NCI-H2081 (cell line): ENCODE results near the gene PCDHB8.
"Not testable (repeated sequence)": the region's sequence is repeated elsewhere in the genome, so short reads cannot be mapped to it uniquely, and the experiment has no call there.

Experiments
- DNase-seq, 2 experiments: peaks; one replicate each; lab custom pipeline; 2025; lab: John Stamatoyannopoulos, UW

Gene PCDHB8

DNA sequence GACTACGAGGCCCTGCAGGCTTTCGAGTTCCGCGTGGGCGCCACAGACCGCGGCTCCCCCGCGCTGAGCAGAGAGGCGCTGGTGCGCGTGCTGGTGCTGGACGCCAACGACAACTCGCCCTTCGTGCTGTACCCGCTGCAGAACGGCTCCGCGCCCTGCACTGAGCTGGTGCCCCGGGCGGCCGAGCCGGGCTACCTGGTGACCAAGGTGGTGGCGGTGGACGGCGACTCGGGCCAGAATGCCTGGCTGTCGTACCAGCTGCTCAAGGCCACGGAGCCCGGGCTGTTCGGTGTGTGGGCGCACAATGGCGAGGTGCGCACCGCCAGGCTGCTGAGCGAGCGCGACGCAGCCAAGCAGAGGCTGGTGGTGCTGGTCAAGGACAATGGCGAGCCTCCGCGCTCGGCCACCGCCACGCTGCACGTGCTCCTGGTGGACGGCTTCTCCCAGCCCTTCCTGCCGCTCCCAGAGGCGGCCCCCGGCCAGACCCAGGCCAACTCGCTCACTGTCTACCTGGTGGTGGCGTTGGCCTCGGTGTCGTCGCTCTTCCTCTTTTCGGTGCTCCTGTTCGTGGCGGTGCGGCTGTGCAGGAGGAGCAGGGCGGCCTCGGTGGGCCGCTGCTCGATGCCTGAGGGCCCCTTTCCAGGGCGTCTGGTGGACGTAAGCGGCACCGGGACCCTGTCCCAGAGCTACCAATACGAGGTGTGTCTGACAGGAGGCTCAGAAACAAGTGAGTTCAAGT is 6.7 kb downstream of the PCDHB8 start:
- not testable (repeated sequence) for DNase-seq

DNA sequence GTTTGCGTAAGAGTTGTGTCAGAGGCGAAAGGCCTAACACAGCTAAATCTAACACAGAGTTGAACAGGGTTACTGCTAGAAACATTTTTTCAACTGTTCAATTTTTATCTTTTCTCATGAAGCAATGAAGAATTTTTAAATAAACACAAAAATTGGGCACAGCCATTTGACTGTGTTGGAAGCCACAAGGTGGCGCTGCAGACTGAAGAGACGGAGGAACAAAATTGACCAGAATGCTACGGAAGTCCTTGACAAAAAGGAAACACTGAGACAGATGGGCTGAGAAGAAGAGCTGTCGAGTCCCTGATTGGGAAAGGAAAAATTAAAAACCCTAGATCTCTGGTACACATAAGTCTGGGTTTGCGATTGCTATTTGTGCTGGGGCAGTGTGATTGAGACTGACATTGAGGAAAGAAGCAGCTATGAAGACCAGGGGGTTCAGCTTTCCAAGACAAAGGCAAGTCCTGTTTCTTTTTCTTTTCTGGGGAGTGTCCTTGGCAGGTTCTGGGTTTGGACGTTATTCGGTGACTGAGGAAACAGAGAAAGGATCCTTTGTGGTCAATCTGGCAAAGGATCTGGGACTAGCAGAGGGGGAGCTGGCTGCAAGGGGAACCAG is 9.4 kb downstream of the PCDHB8 start, which contains the start of gene PCDHB9:
TSS of gene PCDHB9 (plus strand) at position 265 of the 616 bp plus-strand sequence. CDS start at position 423, 158 bp downstream.
- DNase-seq: peak; percentile 10 to 44

DNA sequence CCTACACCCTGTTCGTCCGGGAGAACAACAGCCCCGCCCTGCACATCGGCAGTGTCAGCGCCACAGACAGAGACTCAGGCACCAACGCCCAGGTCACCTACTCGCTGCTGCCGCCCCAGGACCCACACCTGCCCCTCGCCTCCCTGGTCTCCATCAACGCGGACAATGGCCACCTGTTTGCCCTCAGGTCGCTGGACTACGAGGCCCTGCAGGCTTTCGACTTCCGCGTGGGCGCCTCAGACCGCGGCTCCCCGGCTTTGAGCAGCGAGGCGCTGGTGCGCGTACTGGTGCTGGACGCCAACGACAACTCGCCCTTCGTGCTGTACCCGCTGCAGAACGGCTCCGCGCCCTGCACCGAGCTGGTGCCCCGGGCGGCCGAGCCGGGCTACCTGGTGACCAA is 11.1 kb downstream of the PCDHB8 start:
- DNase-seq: not testable (repeated sequence)

DNA sequence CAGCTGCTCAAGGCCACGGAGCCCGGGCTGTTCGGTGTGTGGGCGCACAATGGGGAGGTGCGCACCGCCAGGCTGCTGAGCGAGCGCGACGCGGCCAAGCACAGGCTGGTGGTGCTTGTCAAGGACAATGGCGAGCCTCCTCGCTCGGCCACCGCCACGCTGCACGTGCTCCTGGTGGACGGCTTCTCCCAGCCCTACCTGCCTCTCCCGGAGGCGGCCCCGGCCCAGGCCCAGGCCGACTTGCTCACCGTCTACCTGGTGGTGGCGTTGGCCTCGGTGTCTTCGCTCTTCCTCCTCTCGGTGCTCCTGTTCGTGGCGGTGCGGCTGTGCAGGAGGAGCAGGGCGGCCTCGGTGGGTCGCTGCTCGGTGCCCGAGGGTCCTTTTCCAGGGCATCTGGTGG is 11.5 kb downstream of the PCDHB8 start:
- DNase-seq: not testable (repeated sequence)

DNA sequence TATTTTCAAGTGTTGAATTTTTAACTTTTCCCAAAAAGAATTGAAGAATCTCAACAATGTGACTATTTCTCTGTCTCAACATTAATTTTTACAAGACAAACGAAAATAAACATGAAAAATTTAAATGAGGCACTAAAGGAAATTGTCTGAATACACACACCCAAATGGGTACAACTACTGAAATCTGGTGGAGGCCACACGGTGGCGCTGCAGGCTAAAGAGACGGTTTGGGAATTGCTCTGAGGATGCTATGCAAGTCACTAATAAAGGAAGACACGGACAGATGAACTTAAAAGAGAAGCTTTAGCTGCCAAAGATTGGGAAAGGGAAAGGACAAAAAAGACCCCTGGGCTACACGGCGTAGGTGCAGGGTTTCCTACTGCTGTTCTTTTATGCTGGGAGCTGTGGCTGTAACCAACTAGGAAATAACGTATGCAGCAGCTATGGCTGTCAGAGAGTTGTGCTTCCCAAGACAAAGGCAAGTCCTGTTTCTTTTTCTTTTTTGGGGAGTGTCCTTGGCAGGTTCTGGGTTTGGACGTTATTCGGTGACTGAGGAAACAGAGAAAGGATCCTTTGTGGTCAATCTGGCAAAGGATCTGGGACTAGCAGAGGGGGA is 14.6 kb downstream of the PCDHB8 start, which contains the start of gene PCDHB10:
TSS of gene PCDHB10 (plus strand) at position 244 of the 616 bp plus-strand sequence. CDS start at position 444, 200 bp downstream.
- DNase-seq: peak in 1 of 2 experiments; percentile 11

DNA sequence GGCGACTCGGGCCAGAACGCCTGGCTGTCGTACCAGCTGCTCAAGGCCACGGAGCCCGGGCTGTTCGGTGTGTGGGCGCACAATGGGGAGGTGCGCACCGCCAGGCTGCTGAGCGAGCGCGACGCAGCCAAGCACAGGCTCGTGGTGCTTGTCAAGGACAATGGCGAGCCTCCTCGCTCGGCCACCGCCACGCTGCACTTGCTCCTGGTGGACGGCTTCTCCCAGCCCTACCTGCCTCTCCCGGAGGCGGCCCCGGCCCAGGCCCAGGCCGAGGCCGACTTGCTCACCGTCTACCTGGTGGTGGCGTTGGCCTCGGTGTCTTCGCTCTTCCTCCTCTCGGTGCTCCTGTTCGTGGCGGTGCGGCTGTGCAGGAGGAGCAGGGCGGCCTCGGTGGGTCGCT is 16.7 kb downstream of the PCDHB8 start:
- DNase-seq: not testable (repeated sequence)

DNA sequence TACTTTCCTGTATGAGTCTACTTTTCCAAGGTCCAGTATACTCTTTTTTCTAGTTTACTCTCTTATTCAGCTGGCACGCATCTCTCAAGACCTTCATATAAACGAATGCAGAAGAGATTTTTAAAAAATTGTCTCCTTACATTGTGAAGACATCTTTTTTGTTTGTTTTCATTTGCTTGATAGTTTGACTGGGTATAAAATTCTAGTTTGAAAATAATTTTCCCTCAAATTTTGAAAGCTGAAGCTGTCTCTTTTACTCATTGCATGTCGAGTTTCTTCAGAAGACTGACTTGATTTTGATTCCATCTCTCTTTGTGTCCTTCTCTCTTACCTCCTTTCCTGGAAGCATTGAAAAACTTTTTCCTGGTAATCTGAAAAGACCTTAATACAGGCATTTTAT is 18.8 kb downstream of the PCDHB8 start:
- no peak for DNase-seq

DNA sequence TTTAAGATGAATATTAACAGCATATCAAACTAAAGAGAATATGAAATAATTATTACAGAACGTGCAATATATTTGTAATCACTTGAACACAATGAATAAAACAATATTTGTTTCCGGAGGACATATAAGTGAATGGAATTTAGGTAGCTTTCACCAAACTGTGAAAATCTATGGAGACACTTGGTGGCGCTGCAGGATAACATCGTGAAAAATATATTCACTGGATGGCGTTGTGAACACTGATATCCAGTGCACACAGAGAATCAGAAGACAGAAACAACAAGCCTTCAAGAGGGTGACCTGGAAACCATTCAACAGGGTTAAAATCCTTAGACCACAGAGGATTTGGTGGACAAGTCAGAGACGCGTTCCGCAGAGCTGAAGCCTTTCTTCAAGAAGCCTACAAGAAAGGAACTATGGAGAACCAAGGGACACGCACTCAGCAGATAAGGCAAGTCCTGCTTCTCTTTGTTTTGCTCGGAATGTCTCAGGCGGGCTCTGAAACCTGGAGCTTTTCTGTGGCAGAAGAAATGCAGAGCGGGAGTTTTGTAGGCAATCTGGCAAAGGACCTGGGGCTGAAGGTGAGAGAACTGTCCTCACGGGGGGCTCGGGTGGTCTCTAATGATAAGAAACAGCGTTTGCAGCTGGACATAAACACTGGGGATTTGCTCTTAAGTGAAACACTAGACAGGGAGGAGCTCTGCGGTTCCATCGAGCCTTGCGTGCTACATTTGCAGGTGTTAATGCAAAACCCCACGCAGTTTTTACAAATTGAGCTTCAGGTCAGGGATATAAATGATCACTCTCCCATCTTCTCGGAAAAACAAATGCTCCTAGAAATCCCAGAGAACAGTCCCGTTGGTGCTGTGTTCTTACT is 22.0 kb downstream of the PCDHB8 start, which contains the start of gene PCDHB11:
TSS of gene PCDHB11 (plus strand) at position 269 of the 877 bp plus-strand sequence. CDS start at position 417, 148 bp downstream.
- peak; percentile 55 to 77 for DNase-seq

DNA sequence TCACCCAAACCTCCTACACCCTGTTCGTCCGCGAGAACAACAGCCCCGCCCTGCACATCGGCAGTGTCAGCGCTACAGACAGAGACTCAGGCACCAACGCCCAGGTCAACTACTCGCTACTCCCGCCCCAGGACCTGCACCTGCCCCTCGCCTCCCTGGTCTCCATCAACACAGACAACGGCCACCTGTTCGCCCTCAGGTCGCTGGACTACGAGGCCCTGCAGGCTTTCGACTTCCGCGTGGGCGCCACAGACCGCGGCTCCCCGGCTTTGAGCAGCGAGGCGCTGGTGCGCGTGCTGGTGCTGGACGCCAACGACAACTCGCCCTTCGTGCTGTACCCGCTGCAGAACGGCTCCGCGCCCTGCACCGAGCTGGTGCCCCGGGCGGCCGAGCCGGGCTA is 23.5 kb downstream of the PCDHB8 start:
- not testable (repeated sequence) for DNase-seq

DNA sequence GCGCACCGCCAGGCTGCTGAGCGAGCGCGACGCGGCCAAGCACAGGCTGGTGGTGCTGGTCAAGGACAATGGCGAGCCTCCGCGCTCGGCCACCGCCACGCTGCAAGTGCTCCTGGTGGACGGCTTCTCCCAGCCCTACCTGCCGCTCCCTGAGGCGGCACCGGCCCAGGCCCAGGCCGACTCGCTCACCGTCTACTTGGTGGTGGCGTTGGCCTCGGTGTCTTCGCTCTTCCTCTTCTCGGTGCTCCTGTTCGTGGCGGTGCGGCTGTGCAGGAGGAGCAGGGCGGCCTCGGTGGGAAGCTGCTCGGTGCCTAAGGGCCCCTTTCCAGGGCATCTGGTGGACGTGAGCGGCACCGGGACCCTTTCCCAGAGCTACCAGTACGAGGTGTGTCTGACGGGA is 24.1 kb downstream of the PCDHB8 start:
- not testable (repeated sequence) for DNase-seq

DNA sequence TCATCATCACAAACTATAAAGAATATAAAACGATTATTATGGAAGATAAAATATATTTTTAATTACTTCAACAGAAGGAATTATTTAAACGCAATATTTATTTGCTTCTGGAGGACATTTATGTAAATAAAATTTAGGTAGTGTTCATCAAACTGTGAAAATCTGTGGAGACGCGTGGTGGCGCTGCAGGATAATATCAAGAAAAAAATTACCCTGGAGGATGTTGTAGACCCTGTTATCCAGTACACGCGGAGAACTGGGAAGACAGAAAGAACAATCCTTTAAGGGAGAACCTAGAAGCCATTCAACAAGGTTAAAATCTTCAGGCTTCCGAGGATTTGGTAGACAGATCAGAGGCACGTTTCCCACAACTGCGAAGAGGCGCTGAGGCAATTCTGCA is 30.9 kb downstream of the PCDHB8 start, which contains the start of gene PCDHB12:
TSS of gene PCDHB12 (plus strand) at position 242 of the 400 bp plus-strand sequence. CDS start 189 bp downstream, outside the sequence.
- no peak for DNase-seq

DNA sequence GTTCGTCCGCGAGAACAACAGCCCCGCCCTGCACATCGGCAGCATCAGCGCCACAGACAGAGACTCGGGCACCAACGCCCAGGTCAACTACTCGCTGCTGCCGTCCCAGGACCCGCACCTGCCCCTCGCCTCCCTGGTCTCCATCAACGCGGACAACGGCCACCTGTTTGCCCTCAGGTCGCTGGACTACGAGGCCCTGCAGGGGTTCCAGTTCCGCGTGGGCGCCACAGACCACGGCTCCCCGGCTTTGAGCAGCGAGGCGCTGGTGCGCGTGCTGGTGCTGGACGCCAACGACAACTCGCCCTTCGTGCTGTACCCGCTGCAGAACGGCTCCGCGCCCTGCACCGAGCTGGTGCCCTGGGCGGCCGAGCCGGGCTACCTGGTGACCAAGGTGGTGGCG is 32.7 kb downstream of the PCDHB8 start:
- DNase-seq: not testable (repeated sequence)

DNA sequence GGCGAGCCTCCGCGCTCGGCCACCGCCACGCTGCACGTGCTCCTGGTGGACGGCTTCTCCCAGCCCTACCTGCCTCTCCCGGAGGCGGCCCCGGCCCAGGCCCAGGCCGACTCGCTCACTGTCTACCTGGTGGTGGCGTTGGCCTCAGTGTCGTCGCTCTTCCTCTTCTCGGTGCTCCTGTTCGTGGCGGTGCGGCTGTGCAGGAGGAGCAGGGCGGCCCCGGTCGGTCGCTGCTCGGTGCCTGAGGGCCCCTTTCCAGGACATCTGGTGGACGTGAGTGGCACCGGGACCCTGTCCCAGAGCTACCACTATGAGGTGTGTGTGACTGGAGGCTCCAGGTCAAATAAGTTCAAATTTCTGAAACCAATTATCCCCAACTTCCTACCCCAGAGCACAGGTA is 33.3 kb downstream of the PCDHB8 start:
- DNase-seq: not testable (repeated sequence)

DNA sequence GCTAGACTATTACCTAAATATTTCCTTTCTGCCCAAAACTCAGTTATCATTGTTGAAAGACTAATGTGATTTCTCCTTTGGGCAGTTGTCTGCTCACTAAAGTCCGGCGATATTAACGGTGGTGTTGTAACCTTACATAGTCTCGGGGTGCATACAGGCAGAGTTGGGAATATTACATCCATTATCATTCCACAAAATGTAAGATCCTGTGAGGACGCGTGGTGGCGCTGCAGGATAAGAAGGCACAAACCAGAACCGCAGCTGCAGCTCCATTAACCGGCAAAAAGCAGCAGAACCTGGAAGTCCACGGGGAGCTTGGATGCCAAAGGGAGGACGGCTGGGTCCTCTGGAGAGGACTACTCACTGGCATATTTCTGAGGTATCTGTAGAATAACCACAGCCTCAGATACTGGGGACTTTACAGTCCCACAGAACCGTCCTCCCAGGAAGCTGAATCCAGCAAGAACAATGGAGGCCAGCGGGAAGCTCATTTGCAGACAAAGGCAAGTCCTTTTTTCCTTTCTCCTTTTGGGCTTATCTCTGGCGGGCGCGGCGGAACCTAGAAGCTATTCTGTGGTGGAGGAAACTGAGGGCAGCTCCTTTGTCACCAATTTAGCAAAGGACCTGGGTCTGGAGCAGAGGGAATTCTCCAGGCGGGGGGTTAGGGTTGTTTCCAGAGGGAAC is 36.2 kb downstream of the PCDHB8 start, which contains the start of gene PCDHB13:
TSS of gene PCDHB13 (plus strand) at position 264 of the 684 bp plus-strand sequence. CDS start at position 469, 205 bp downstream.
- peak; percentile 51 to 56 for DNase-seq

DNA sequence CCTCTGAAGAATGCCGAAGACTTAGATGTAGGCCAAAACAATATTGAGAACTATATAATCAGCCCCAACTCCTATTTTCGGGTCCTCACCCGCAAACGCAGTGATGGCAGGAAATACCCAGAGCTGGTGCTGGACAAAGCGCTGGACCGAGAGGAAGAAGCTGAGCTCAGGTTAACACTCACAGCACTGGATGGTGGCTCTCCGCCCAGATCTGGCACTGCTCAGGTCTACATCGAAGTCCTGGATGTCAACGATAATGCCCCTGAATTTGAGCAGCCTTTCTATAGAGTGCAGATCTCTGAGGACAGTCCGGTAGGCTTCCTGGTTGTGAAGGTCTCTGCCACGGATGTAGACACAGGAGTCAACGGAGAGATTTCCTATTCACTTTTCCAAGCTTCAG is 37.0 kb downstream of the PCDHB8 start:
- DNase-seq: not testable (repeated sequence)

DNA sequence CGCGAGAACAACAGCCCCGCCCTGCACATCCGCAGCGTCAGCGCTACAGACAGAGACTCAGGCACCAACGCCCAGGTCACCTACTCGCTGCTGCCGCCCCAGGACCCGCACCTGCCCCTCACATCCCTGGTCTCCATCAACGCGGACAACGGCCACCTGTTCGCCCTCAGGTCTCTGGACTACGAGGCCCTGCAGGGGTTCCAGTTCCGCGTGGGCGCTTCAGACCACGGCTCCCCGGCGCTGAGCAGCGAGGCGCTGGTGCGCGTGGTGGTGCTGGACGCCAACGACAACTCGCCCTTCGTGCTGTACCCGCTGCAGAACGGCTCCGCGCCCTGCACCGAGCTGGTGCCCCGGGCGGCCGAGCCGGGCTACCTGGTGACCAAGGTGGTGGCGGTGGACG is 37.9 kb downstream of the PCDHB8 start:
- DNase-seq: not testable (repeated sequence)

DNA sequence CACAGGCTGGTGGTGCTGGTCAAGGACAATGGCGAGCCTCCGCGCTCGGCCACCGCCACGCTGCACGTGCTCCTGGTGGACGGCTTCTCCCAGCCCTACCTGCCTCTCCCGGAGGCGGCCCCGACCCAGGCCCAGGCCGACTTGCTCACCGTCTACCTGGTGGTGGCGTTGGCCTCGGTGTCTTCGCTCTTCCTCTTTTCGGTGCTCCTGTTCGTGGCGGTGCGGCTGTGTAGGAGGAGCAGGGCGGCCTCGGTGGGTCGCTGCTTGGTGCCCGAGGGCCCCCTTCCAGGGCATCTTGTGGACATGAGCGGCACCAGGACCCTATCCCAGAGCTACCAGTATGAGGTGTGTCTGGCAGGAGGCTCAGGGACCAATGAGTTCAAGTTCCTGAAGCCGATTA is 38.4 kb downstream of the PCDHB8 start:
- not testable (repeated sequence) for DNase-seq

DNA sequence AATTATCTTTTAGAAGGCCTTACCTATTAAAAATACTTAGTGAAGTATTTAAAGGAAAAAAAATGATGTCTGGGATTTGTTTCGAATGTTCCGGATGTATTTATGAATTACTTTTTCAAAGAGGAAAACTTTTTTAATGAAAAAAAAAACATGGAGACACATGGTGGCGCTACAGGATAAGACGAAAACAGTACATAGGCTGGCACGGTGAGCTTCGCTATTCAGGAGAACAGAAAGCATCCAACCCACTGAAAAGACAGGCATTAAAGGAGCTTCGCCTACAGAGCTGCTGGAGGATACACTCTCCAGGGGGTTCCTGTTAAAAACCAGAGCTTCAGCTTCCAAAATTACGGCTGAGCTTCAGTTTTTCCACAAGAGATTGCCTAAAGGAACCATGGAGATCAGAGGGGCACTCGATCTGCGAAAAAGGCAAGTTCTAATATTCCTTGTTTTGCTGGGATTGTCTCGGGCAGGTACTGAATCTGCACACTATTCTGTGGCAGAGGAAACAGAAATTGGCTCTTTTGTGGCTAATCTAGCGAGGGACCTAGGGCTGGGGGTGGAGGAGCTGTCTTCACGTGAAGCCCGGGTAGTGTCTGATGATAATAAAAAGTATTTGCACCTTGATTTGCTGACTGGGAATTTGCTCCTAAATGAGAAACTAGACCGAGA is 45.7 kb downstream of the PCDHB8 start, which contains the start of gene PCDHB14:
TSS of gene PCDHB14 (plus strand) at position 232 of the 672 bp plus-strand sequence. CDS start at position 395, 163 bp downstream.
- peak; percentile 26 to 62 for DNase-seq

DNA sequence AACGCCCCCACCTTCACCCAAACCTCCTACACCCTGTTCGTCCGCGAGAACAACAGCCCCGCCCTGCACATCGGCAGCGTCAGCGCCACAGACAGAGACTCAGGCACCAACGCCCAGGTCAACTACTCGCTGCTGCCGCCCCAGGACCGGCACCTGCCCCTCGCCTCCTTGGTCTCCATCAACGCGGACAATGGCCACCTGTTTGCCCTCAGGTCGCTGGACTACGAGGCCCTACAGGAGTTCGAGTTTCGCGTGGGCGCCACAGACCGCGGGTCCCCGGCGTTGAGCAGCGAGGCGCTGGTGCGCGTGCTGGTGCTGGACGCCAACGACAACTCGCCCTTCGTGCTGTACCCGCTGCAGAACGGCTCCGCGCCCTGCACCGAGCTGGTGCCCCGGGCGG is 47.3 kb downstream of the PCDHB8 start:
- not testable (repeated sequence) for DNase-seq

DNA sequence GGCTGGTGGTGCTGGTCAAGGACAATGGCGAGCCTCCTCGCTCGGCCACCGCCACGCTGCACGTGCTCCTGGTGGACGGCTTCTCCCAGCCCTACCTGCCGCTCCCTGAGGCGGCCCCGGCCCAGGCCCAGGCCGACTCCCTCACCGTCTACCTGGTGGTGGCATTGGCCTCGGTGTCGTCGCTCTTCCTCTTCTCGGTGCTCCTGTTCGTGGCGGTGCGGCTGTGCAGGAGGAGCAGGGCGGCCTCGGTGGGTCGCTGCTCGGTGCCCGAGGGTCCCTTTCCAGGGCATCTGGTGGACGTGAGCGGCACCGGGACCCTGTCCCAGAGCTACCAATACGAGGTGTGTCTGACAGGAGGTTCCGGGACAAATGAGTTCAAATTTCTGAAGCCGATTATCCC is 47.8 kb downstream of the PCDHB8 start:
- DNase-seq: not testable (repeated sequence)
